OCI-LY7 (cell line): ENCODE measurements around the gene ARL5B. TPM values are rescaled to one million over a fixed set of nuclear protein-coding genes. Genes with fewer than 3 reads are reported as not detected.
"Not testable (repeated sequence)": the region's sequence is repeated elsewhere in the genome, so short reads cannot be mapped to it uniquely, and the experiment has no call there.

Source experiments
- BruUV-seq: library from RNA; stranded (reverse); fragments of 400-500 nt; replicated peaks from 2 replicates; lab custom pipeline; 2021; lab: Mats Ljungman, UMichigan
- CTCF ChIA-PET: fragments of 300-600 bp; sonication (Branson Sonifier 250); formaldehyde crosslinking; loops from one replicate; lab custom pipeline; 2022; ENCODE audit warnings: antibody characterized with exemption; ENCODE audit not compliant: unreplicated experiment; lab: Charles Lee
- POLR2A ChIA-PET: fragments of 300-600 bp; sonication (Branson Sonifier 250); formaldehyde crosslinking; loops from one replicate; lab custom pipeline; 2022; ENCODE audit warnings: antibody characterized with exemption; lab: Charles Lee
- DNase-seq: peaks from one replicate; pipeline ENCODE4 v3.0.0-alpha.2; 2015; ENCODE audit warnings: low spot score
- H2AFZ ChIP-seq: fragments of 200-600 bp; sonication (generic), shearing (Covaris generic); 2 replicates; pipeline ENCODE4 v1.6.1; 2014; ENCODE audit warnings: mild to moderate bottlenecking, antibody characterized with exemption, low read length, moderate library complexity
- H3K27ac ChIP-seq: fragments of 200-600 bp; sonication (generic); 2 replicates; pipeline ENCODE4 v1.5.1; 2014; ENCODE audit warnings: mixed run types, low read depth, mild to moderate bottlenecking, moderate library complexity, low read length, inconsistent platforms; ENCODE audit not compliant: poor library complexity, severe bottlenecking
- H3K36me3 ChIP-seq: fragments of 200-600 bp; sonication (generic); 2 replicates; pipeline ENCODE4 v1.6.1; 2014; ENCODE audit warnings: mild to moderate bottlenecking, antibody characterized with exemption, low read length, moderate library complexity, mixed read lengths; ENCODE audit not compliant: insufficient read depth
- H3K4me1 ChIP-seq: fragments of 200-600 bp; sonication (generic); 2 replicates; pipeline ENCODE4 v1.5.1; 2014; ENCODE audit warnings: mild to moderate bottlenecking, low read length; ENCODE audit not compliant: insufficient read depth, poor library complexity, severe bottlenecking
- H3K4me2 ChIP-seq: fragments of 200-600 bp; sonication (generic); 2 replicates; pipeline ENCODE4 v1.6.1; 2014; ENCODE audit warnings: mild to moderate bottlenecking, low read length
- H3K4me3 ChIP-seq: fragments of 200-600 bp; sonication (generic); 2 replicates; pipeline ENCODE4 v1.5.1; 2014; ENCODE audit warnings: mild to moderate bottlenecking, low read depth, low read length; ENCODE audit not compliant: poor library complexity, severe bottlenecking
- H3K79me2 ChIP-seq: fragments of 200-600 bp; sonication (generic); 2 replicates; pipeline ENCODE4 v1.6.1; 2016; ENCODE audit warnings: low read depth, mild to moderate bottlenecking, low read length, moderate library complexity, mixed read lengths; ENCODE audit not compliant: insufficient read depth
- H3K9me2 ChIP-seq: fragments of 200-600 bp; sonication (generic); 2 replicates; pipeline ENCODE4 v1.6.1; 2016; ENCODE audit warnings: mild to moderate bottlenecking, low read length, mixed read lengths; ENCODE audit not compliant: insufficient read depth
- H3K9me3 ChIP-seq: fragments of 200-600 bp; sonication (generic); 2 replicates; pipeline ENCODE4 v1.6.1; 2014; ENCODE audit warnings: mild to moderate bottlenecking, mixed run types, low read length, mixed read lengths
- H4K20me1 ChIP-seq: fragments of 200-600 bp; sonication (generic); 2 replicates; pipeline ENCODE4 v1.6.1; 2014; ENCODE audit warnings: mild to moderate bottlenecking, antibody characterized with exemption, low read length, moderate library complexity, mixed read lengths; ENCODE audit not compliant: insufficient read depth
- EZH2phosphoT487 ChIP-seq: fragments of 200-600 bp; sonication (generic); IDR thresholded peaks from 2 replicates; pipeline ENCODE4 v1.6.1; 2018; ENCODE audit warnings: low read depth, borderline replicate concordance, mild to moderate bottlenecking, mixed run types, antibody characterized with exemption, low read length, moderate library complexity, mixed read lengths
- intact Hi-C: fragments of 100-400 bp; cut with micrococcal nuclease; formaldehyde crosslinking; loops from one replicate; pipeline ENCODE4 v1.10.0; 2022; ENCODE audit not compliant: unreplicated experiment
- total RNA-seq, 2 experiments: library from RNA; depleted of rRNA in 1 of 2; stranded (reverse); fragments of >200 nt in 1 of 2; shearing (Covaris generic) in 1 of 2; gene quantifications; 2 replicates each; pipeline ENCODE4 v1.2.3, GENCODE V29; 2014 to 2022
- TF ChIP-seq, protein P1 (sequence below): fragments of 200-600 bp; sonication (generic); conservative IDR thresholded peaks from 2 replicates; pipeline ENCODE4 v1.5.1; 2014; ENCODE audit warnings: mild to moderate bottlenecking, antibody characterized with exemption, low read length, moderate library complexity, mixed read lengths

The ARL5B gene
- total RNA-seq, 2 experiments from 2014 or later, result 11.5 to 17.5 TPM

DNA sequence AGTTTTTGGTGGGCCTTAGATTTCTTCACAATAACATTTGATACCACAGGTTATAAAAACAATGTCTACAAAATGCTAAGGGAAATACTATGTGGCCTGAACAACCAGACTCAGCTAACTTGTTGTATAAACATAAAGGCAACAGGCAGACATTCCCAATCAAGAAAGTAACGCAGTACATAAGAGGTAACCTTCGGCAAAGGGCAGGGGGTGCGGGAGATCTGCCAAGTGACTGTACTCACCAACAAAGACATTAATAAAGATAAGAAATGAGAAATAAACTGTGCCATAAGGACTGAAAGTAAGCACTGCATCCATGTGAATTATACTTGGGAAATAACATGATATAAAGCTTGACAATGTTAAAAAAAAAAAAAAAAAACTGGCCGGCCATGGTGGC, 23.2 kb upstream of the ARL5B start:
- Histone ChIP-seq H3K9me3 (no peaks in the 10 kb centered on the region), H3K9me2 (no peaks in the 10 kb centered on the region), H3K36me3 (peaks cover 24% of the 10 kb centered on the region), H2AFZ (no peak overlapping the region), H3K4me3 (no peak overlapping the region), H3K27ac (no peak overlapping the region), H3K79me2 (no peaks in the 10 kb centered on the region), H3K4me2 (no peak overlapping the region), H3K4me1 (no peaks in the 10 kb centered on the region), H4K20me1 (no peaks in the 10 kb centered on the region)
- BruUV-seq, result no TSS peak
- POLR2A ChIA-PET, result interaction anchor here (0.7 to 1.5 kb wide), 5 partner anchors 13 to 1118 kb away, joined by 3 to 5 read pairs (median 4); no protein-coding TSS in a partner anchor
- no peak for DNase-seq
- TF ChIP-seq, protein P1, sequence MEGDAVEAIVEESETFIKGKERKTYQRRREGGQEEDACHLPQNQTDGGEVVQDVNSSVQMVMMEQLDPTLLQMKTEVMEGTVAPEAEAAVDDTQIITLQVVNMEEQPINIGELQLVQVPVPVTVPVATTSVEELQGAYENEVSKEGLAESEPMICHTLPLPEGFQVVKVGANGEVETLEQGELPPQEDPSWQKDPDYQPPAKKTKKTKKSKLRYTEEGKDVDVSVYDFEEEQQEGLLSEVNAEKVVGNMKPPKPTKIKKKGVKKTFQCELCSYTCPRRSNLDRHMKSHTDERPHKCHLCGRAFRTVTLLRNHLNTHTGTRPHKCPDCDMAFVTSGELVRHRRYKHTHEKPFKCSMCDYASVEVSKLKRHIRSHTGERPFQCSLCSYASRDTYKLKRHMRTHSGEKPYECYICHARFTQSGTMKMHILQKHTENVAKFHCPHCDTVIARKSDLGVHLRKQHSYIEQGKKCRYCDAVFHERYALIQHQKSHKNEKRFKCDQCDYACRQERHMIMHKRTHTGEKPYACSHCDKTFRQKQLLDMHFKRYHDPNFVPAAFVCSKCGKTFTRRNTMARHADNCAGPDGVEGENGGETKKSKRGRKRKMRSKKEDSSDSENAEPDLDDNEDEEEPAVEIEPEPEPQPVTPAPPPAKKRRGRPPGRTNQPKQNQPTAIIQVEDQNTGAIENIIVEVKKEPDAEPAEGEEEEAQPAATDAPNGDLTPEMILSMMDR, result no peak
- TF ChIP-seq EZH2phosphoT487, result no peak
- intact Hi-C loops, result no loop called here
- CTCF ChIA-PET, result no interaction called here

DNA sequence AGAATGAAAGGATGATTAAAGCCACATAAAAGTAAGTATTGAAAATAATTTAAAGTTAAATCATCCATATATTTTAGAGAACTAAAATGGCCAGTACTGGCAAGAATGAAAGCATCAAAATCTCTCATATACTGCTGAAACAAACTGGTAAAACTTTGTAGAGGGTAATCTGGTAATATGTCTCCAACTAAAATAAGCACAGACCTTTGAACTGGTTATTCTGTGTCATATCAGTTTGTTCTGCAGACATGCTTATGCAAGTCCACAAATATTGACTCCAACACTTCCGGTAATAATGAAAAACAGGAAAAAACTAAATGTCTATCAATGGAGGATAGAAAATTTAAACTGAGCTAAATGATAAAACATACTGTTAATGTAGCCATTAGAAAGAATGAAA, 21.8 kb upstream of the ARL5B start:
- CTCF ChIA-PET, H3K4me3 ChIP-seq, intact Hi-C loops, H3K79me2 ChIP-seq, DNase-seq, H2AFZ ChIP-seq, H3K4me2 ChIP-seq, H3K4me1 ChIP-seq, H3K9me3 ChIP-seq, H3K9me2 ChIP-seq, H3K27ac ChIP-seq, H4K20me1 ChIP-seq, BruUV-seq: not testable (repeated sequence)
- POLR2A ChIA-PET, result interaction anchor here (1.3 to 1.5 kb wide), 3 partner anchors 11 to 13 kb away, joined by 3 to 7 read pairs (median 4); no protein-coding TSS in a partner anchor
- H3K36me3 ChIP-seq, result peaks cover 36% of the 10 kb centered on the region

DNA sequence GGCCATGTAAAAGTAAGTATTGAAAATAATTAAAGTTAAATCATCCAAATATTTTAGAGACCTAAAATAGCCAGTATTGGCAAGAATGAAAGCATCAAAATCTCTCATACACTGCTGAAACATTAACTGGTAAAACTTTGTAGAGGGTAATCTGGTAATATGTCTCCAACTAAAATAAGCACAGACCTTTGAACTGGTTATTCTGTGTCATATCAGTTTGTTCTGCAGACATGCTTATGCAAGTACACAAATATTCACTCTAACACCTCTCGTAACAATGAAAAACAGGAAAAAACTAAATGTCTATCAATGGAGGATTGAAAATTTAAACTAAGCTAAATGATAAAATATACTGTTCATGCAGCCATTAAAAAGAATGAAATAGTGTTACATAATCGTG, 19.5 kb upstream of the ARL5B start:
- H2AFZ ChIP-seq, intact Hi-C loops, H3K27ac ChIP-seq, H3K4me1 ChIP-seq, H3K4me2 ChIP-seq, H4K20me1 ChIP-seq, H3K9me2 ChIP-seq, BruUV-seq, H3K4me3 ChIP-seq, DNase-seq, H3K79me2 ChIP-seq, H3K9me3 ChIP-seq, CTCF ChIA-PET: not testable (repeated sequence)
- peaks cover 41% of the 10 kb centered on the region for H3K36me3 ChIP-seq
- POLR2A ChIA-PET, result interaction anchor here (0.6 to 1.3 kb wide), 2 partner anchors 9 to 13 kb away, joined by 7 to 8 read pairs; no protein-coding TSS in a partner anchor

DNA sequence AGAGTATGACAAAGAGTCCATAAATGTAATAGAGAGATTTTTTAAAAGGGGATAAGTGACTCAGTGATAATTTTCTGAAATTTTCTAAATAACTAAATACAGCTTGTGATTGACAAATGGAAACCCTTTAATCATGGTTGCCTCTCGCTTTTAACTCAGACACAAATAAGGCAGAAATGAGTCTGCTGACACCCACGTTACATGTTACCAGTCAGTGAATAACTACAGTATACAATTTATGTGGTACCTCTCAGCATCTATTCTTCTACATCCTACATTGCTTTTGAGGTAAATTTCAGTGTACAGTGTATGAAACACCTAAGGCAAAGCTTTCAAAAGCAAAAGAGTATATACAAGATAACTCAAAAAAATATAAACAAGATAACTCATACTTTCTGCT, 12.1 kb upstream of the ARL5B start:
- POLR2A ChIA-PET, result interaction anchor here (1.2 to 1.6 kb wide), 2 partner anchors 11 to 19 kb away, joined by 6 to 12 read pairs; partner anchors contain the start of gene ARL5B
- CTCF ChIA-PET, result no interaction called here

More for the DNA sequence above, 12.1 kb upstream of the ARL5B start:
- Histone ChIP-seq H3K79me2 (peaks cover 62% of the 10 kb centered on the region), H3K9me3 (no peaks in the 10 kb centered on the region), H3K4me1 (peaks cover 17% of the 10 kb centered on the region), H3K9me2 (no peaks in the 10 kb centered on the region), H3K27ac (peak overlapping the region; percentile 28), H3K36me3 (peaks cover 36% of the 10 kb centered on the region), H3K4me2 (peak overlapping the region; percentile 100; the same call in 1 of the 2 replicates), H2AFZ (no peak overlapping the region), H3K4me3 (no peak overlapping the region), H4K20me1 (peaks cover 5% of the 10 kb centered on the region; the same call in 1 of the 2 replicates)
- intact Hi-C loops, result no loop called here
- no TSS peak for BruUV-seq
- DNase-seq, result no peak
- TF ChIP-seq EZH2phosphoT487, result no peak
- TF ChIP-seq, protein P1, result no peak
